Type B pancreatic cell (in vitro differentiated cells): Measurements from ENCODE around the gene ILK. TPM values are rescaled to one million over a fixed set of nuclear protein-coding genes. Genes with fewer than 3 reads are reported as not detected.

Experiments
- DNase-seq: peaks from one replicate; pipeline ENCODE4 v3.0.0; 2021; ENCODE audit warnings: mixed read lengths; ENCODE audit not compliant: unreplicated experiment; ENCODE audit errors: extremely low spot score
- H3K27ac Mint-ChIP-seq: 2 replicates; pipeline ENCODE4 v1.8.0; 2021; ENCODE audit warnings: mild to moderate bottlenecking, mixed read lengths
- H3K27me3 Mint-ChIP-seq: 2 replicates; pipeline ENCODE4 v1.8.0; 2021; ENCODE audit warnings: mixed read lengths
- H3K36me3 Mint-ChIP-seq: 2 replicates; pipeline ENCODE4 v1.8.0; 2021; ENCODE audit warnings: mixed read lengths
- H3K4me1 Mint-ChIP-seq: one replicate; pipeline ENCODE4 v1.8.0; 2021; ENCODE audit warnings: mixed read lengths; ENCODE audit not compliant: unreplicated experiment
- H3K4me3 Mint-ChIP-seq: 2 replicates; pipeline ENCODE4 v1.8.0; 2021; ENCODE audit warnings: mild to moderate bottlenecking, mixed read lengths
- H3K9me3 Mint-ChIP-seq: 2 replicates; pipeline ENCODE4 v1.8.0; 2021; ENCODE audit warnings: mixed read lengths
- CTCF ChIP-seq: fragments of 200-600 bp; sonication (generic); conservative IDR thresholded peaks from 2 replicates; pipeline ENCODE4 v1.5.0; 2021; ENCODE audit warnings: antibody characterized with exemption, mild to moderate bottlenecking
- total RNA-seq: library from RNA; stranded (reverse); gene quantifications from 2 replicates; pipeline ENCODE4 v1.2.1, GENCODE V29; 2021; ENCODE audit warnings: low replicate concordance

ILK gene
- total RNA-seq, 1 donor from 2014 or later, result 135 TPM

GRCh38 chr11:6608726-6609501 is 5.3 kb downstream of the ILK start:
- Mint-ChIP-seq H3K4me3 (no peak overlapping the region), H3K27me3 (no peaks in the 10 kb centered on the region), H3K27ac (peak overlapping the region; percentile 95), H3K9me3 (no peaks in the 10 kb centered on the region), H3K4me1 (peaks cover 25% of the 10 kb centered on the region), H3K36me3 (peaks cover 17% of the 10 kb centered on the region)
- no peak for TF ChIP-seq CTCF
- DNase-seq, result no peak

GRCh38 chr11:6609502-6610015 is 6.0 kb downstream of the ILK start:
- H3K36me3 Mint-ChIP-seq, result peaks cover 17% of the 10 kb centered on the region
- peak overlapping the region; percentile 91 for H3K4me3 Mint-ChIP-seq
- peaks cover 25% of the 10 kb centered on the region for H3K4me1 Mint-ChIP-seq
- no peak for TF ChIP-seq CTCF
- DNase-seq, result no peak
- H3K9me3 Mint-ChIP-seq, result no peaks in the 10 kb centered on the region
- no peaks in the 10 kb centered on the region for H3K27me3 Mint-ChIP-seq
- peak overlapping the region; percentile 95 for H3K27ac Mint-ChIP-seq

GRCh38 chr11:6610591-6610990 is 7.0 kb downstream of the ILK start:
- Mint-ChIP-seq H3K9me3 (no peaks in the 10 kb centered on the region), H3K4me3 (peak overlapping the region; percentile 91), H3K27me3 (no peaks in the 10 kb centered on the region), H3K36me3 (peaks cover 18% of the 10 kb centered on the region), H3K27ac (peak overlapping the region; percentile 95), H3K4me1 (peaks cover 25% of the 10 kb centered on the region)
- DNase-seq, result no peak
- no peak for TF ChIP-seq CTCF

GRCh38 chr11:6611092-6611962 is 7.8 kb downstream of the ILK start:
- H3K4me3 Mint-ChIP-seq, result peak overlapping the region; percentile 91
- H3K27ac Mint-ChIP-seq, result peak overlapping the region; percentile 95
- H3K4me1 Mint-ChIP-seq, result peaks cover 20% of the 10 kb centered on the region
- peaks cover 24% of the 10 kb centered on the region for H3K36me3 Mint-ChIP-seq
- H3K9me3 Mint-ChIP-seq, result no peaks in the 10 kb centered on the region
- TF ChIP-seq CTCF, result no peak
- H3K27me3 Mint-ChIP-seq, result no peaks in the 10 kb centered on the region
- DNase-seq, result peak; percentile 40

- peak overlapping the region; percentile 91 for H3K4me3 Mint-ChIP-seq
- no peak for TF ChIP-seq CTCF
- peaks cover 15% of the 10 kb centered on the region for H3K4me1 Mint-ChIP-seq
- H3K27ac Mint-ChIP-seq, result peak overlapping the region; percentile 95
- no peaks in the 10 kb centered on the region for H3K9me3 Mint-ChIP-seq
- DNase-seq, result no peak
- H3K36me3 Mint-ChIP-seq, result peaks cover 24% of the 10 kb centered on the region
- H3K27me3 Mint-ChIP-seq, result no peaks in the 10 kb centered on the region
Measured at GRCh38 chr11:6611963-6612212, 8.3 kb downstream of the ILK start.
